Spleen (tissue), 11 donors: ENCODE results near the gene TXNRD2. TPM values are rescaled to one million over a fixed set of nuclear protein-coding genes. Genes with fewer than 3 reads are reported as not detected.

ENCODE experiments used
- DNase-seq: peaks from one replicate; pipeline ENCODE4 v3.0.0-alpha.2; 2020
- H3K27ac ChIP-seq, 8 donors: fragments of 200-600 bp; sonication (generic) in 7 of 8; 1 replicate in 4 of 8; 2 replicates in 4 of 8; pipeline versions ENCODE4 v1.5.0 to v1.8.0; 2016 to 2021; ENCODE audit warnings: inconsistent platforms in 4 of 8, mild to moderate bottlenecking in 4 of 8, moderate library complexity in 1 of 8
- H3K27me3 ChIP-seq, 7 donors: fragments of 200-600 bp; sonication (generic) in 6 of 7; replicated peaks in 1 of 7; 1 replicate in 4 of 7; 2 replicates in 3 of 7; pipeline versions ENCODE4 v1.5.0 to v1.8.0; 2016 to 2021; ENCODE audit warnings: inconsistent platforms in 3 of 7, mild to moderate bottlenecking in 1 of 7
- H3K36me3 ChIP-seq, 6 donors: fragments of 200-600 bp; sonication (generic) in 5 of 6; 1 replicate in 4 of 6; 2 replicates in 2 of 6; pipeline versions ENCODE4 v1.5.0 to v1.8.0; 2016 to 2021; ENCODE audit warnings: inconsistent platforms in 2 of 6
- H3K4me1 ChIP-seq, 6 donors: fragments of 200-600 bp; sonication (generic) in 5 of 6; 1 replicate in 3 of 6; 2 replicates in 3 of 6; pipeline versions ENCODE4 v1.5.0 to v1.8.0; 2016 to 2021; ENCODE audit warnings: inconsistent platforms in 3 of 6
- H3K4me3 ChIP-seq, 8 donors: fragments of 200-600 bp; sonication (generic) in 7 of 8; 1 replicate in 4 of 8; 2 replicates in 4 of 8; pipeline versions ENCODE4 v1.5.0 to v1.8.0; 2016 to 2021; ENCODE audit warnings: inconsistent platforms in 4 of 8, mild to moderate bottlenecking in 4 of 8, moderate library complexity in 2 of 8
- H3K9me3 ChIP-seq, 8 donors: fragments of 200-600 bp; sonication (generic) in 7 of 8; 1 replicate in 4 of 8; 2 replicates in 4 of 8; pipeline versions ENCODE4 v1.5.0 to v1.8.0; 2016 to 2021; ENCODE audit warnings: inconsistent platforms in 4 of 8
- CTCF ChIP-seq, 11 experiments: fragments of 200-600 bp in 7 of 11; fragments of 450-650 bp in 4 of 11; sonication (generic) in 4 of 11; IDR thresholded peaks in 8 of 11; conservative IDR thresholded peaks in 3 of 11; 1 replicate in 7 of 11; 2 replicates in 4 of 11; pipeline versions ENCODE4 v1.4.0 to v1.8.0; 2016 to 2021; ENCODE audit warnings: antibody characterized with exemption in 11 of 11, inconsistent platforms in 4 of 11, mild to moderate bottlenecking in 1 of 11
- POLR2A ChIP-seq, 3 donors: fragments of 450-650 bp; IDR thresholded peaks; one replicate each; pipeline ENCODE4 v1.5.1; 2017; ENCODE audit warnings: antibody characterized with exemption in 3 of 3, mild to moderate bottlenecking in 1 of 3
- POLR2AphosphoS5 ChIP-seq, 3 donors: sonication (generic); formaldehyde crosslinking; IDR thresholded peaks; one replicate each; pipeline ENCODE4 v1.5.1; 2017; ENCODE audit warnings: antibody characterized with exemption in 3 of 3
- WGBS, 5 donors: extraction: QIAGEN DNeasy Blood & Tissue Kit in 3 of 5; methylation state at CpG; one replicate each; pipeline versions ENCODE4 v1.1.5 to v1.1.7; 2013 to 2018; 5-methylcytosine and 5-hydroxymethylcytosine counted together
- intact Hi-C: fragments of 100-400 bp; cut with DNase I; formaldehyde crosslinking; loops from one replicate; pipeline ENCODE4 v1.15.0; 2023; ENCODE audit warnings: low total_unique reads
- microRNA-seq, 3 donors: library from miRNA; unstranded; fragments of <30 nt; microRNA quantifications; one replicate each; pipeline versions ENCODE4 to v1.1.0, GENCODE V29; 2019 to 2020
- polyA plus RNA-seq, 3 donors: library from polyadenylated mRNA; stranded (reverse); fragments of 200-250 nt; gene quantifications; one replicate each; pipeline ENCODE4 v1.2.1, GENCODE V29; 2013
- total RNA-seq, 7 donors: library from RNA; depleted of rRNA in 3 of 7; stranded (reverse); fragments of >200 nt in 3 of 7; fragmentation: NEBNext Ultra II Directional in 4 of 7; extraction: Animal tissue kit (Norgen Biotek cat#: 25700) in 4 of 7; gene quantifications; one replicate each; pipeline versions ENCODE4 v1.1.0 to v1.2.1, GENCODE V29; 2016 to 2021
- donor health status: healthy with polysubstance abuse.
- donor health status: DM: no; HTN: no; CAD: no; lungs with moderate emphysema.
- donor health status: DM: no; HTN: no; CAD: no.
- donor health status: Bipolar disorder and iron deficiency.
- donor health status: healthy.
- donor health status: DM: no; HTN: no; CAD: no.
- donor health status: DM: yes; HTN: yes; CAD: no.

Gene TXNRD2
- total and polyA plus RNA-seq, 10 donors, result 21.6 to 45.9 (median 35.5) TPM

- Histone ChIP-seq H3K27ac (no peak overlapping the region), H3K36me3 (no peaks in the 10 kb centered on the region), H3K27me3 (no peaks in the 10 kb centered on the region), H3K4me1 (peaks cover 0 to 22% (median 11%) of the 10 kb centered on the region in 6 donors), H3K9me3 (no peaks in the 10 kb centered on the region), H3K4me3 (no peak overlapping the region)
- intact Hi-C loops, result no loop called here
- 75 to 92% (median 89%) methylated on average over 2 of the region's 2 CpGs for WGBS, 5 donors
- no peak for TF ChIP-seq POLR2A (IDR thresholded peaks at IDR 0.05)
- TF ChIP-seq CTCF (IDR thresholded peaks at IDR 0.05 in 8 of 11, conservative IDR thresholded peaks at IDR 0.05 in 3 of 11), result no peak
- TF ChIP-seq POLR2AphosphoS5 (IDR thresholded peaks at IDR 0.05), result no peak
- DNase-seq, result no peak
These were observed 113.6 kb downstream of the TXNRD2 start for GRCh38 chr22:19828035-19828401.

- TF ChIP-seq POLR2AphosphoS5 (IDR thresholded peaks at IDR 0.05) (no peak), POLR2A (IDR thresholded peaks at IDR 0.05) (no peak), CTCF (IDR thresholded peaks at IDR 0.05 in 8 of 11, conservative IDR thresholded peaks at IDR 0.05 in 3 of 11) (no peak)
- H3K27me3 ChIP-seq, result no peaks in the 10 kb centered on the region
- intact Hi-C loops, result no loop called here
These were observed 114.1 kb downstream of the TXNRD2 start for GRCh38 chr22:19827341-19828034.

DNA sequence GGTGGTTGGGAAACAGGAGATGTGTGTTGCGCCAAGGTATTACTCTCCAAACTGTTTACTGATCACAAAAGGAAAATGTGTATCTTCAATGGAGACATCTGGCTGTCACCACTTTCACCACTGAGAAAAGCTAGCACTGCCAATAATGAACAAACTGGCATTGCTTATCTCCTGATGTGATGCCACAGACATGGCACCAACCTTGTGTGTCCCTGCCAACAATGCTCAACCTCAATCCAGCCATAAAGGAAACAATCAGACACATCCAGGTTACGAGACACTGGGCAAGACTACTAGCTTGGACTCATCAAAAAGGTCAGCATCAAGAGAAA lies 115.0 kb downstream of the TXNRD2 start:
- Histone ChIP-seq H3K4me1 (peaks cover 0 to 11% (median 3%) of the 10 kb centered on the region in 6 donors), H3K27ac (no peak overlapping the region), H3K27me3 (no peaks in the 10 kb centered on the region), H3K36me3 (no peaks in the 10 kb centered on the region), H3K9me3 (no peaks in the 10 kb centered on the region), H3K4me3 (no peak overlapping the region)
- TF ChIP-seq POLR2AphosphoS5 (IDR thresholded peaks at IDR 0.05), result no peak
- intact Hi-C loops, result no loop called here
- 50 to 90% (median 52%) methylated on average over 2 of the region's 2 CpGs for WGBS, 5 donors
- DNase-seq, result no peak

More at GRCh38 chr22:19827341-19828034, 114.1 kb downstream of the TXNRD2 start:
- WGBS, 5 donors, result 83 to 89% (median 87%) methylated on average over 10 of the region's 10 CpGs
- Histone ChIP-seq H3K4me1 (peaks cover 0 to 17% (median 6%) of the 10 kb centered on the region in 6 donors), H3K27ac (no peak overlapping the region), H3K36me3 (no peaks in the 10 kb centered on the region), H3K4me3 (no peak overlapping the region), H3K9me3 (no peaks in the 10 kb centered on the region)
- DNase-seq, result no peak

DNA sequence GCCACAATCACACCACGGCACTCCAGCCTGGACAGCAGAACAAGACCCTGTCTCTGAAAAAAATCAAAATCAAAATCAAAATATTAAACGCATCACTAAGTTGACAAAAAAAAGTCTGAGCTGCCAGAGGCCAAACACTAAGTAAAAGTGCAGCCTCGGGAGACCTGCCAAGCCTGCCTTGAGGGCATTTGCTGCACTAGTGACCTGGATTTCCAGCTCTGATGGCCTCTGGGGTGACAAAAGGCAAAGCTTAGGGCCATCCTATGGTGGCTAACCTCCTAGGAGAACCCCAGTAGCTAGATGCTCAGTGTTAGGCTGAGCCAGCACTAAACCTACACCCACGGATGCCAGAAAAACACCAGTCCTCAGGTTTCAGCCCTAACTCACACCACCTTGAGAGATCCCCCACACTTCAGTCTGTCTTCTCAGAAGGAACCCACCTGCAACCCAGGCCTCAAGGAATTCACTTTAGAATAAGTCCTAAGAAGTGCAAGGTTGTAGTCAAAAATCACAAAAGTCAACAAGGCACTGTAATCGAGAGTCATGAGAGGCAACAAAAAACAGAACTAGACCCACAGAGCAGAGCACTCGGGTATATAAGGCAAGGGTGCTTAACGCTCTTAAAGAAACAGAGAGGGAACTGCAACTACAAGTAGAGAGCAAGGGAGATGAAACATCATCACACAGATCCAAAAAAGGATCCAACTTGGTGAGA lies 115.6 kb downstream of the TXNRD2 start:
- intact Hi-C loops, result no loop called here
- peaks cover 0 to 4% (median 0%) of the 10 kb centered on the region in 6 donors for H3K36me3 ChIP-seq

More for the DNA sequence above, 115.6 kb downstream of the TXNRD2 start:
- Histone ChIP-seq H3K27ac (no peak overlapping the region), H3K4me1 (peaks cover 0 to 11% (median 3%) of the 10 kb centered on the region in 6 donors), H3K4me3 (no peak overlapping the region), H3K9me3 (no peaks in the 10 kb centered on the region), H3K27me3 (no peaks in the 10 kb centered on the region)
- 84 to 94% (median 91%) methylated on average over 7 of the region's 7 CpGs for WGBS, 5 donors
- DNase-seq, result no peak
- TF ChIP-seq POLR2AphosphoS5 (IDR thresholded peaks at IDR 0.05) (no peak), CTCF (IDR thresholded peaks at IDR 0.05 in 8 of 11, conservative IDR thresholded peaks at IDR 0.05 in 3 of 11) (no peak), POLR2A (IDR thresholded peaks at IDR 0.05) (no peak)

Small RNA genes within 50 kb of the gene (microRNA-seq; reads per million reads assigned to microRNA genes)
- 0 reads per million in 3 donors for gene MIR4761

Other genes with a start within 250 kb of the TXNRD2 start
- 10 to 100 TPM in 6 of 7 donors, 1 to 10 TPM in 1; 9.2 to 19.2 (median 13.1) TPM for gene SEPTIN5, start 227.3 kb downstream of the TXNRD2 start, total RNA-seq
- gene SEPTIN5, start 227.3 kb downstream of the TXNRD2 start, polyA plus RNA-seq, result 1 to 10 TPM; 4.0 to 7.5 (median 4.3) TPM
- 10 to 100 TPM in 6 of 7 donors, 1 to 10 TPM in 1; 6.9 to 25.4 (median 16.5) TPM for gene GP1BB, start 218.3 kb downstream of the TXNRD2 start, total RNA-seq
- gene GP1BB, start 218.3 kb downstream of the TXNRD2 start, polyA plus RNA-seq, result 1 to 10 TPM; 4.2 to 5.1 (median 4.8) TPM
- 10 to 100 TPM in 1 of 7 donors, 1 to 10 TPM in 3, under 1 TPM in 3; 0.23 to 10.5 (median 3.1) TPM for gene TBX1, start 181.0 kb downstream of the TXNRD2 start, total RNA-seq
- under 1 TPM; 0.17 to 0.71 (median 0.61) TPM for gene TBX1, start 181.0 kb downstream of the TXNRD2 start, polyA plus RNA-seq
- gene GNB1L, start 86.9 kb downstream of the TXNRD2 start, total RNA-seq, result 1 to 10 TPM; 5.7 to 8.1 (median 7.9) TPM
- gene GNB1L, start 86.9 kb downstream of the TXNRD2 start, polyA plus RNA-seq, result 10 to 100 TPM in 2 of 3 donors, 1 to 10 TPM in 1; 7.7 to 10.4 (median 10.1) TPM
- gene RTL10, start 86.9 kb downstream of the TXNRD2 start, total RNA-seq, result 10 to 100 TPM; 17.0 to 22.9 (median 18.8) TPM
- 10 to 100 TPM in 2 of 3 donors, 1 to 10 TPM in 1; 8.3 to 13.4 (median 10.8) TPM for gene RTL10, start 86.9 kb downstream of the TXNRD2 start, polyA plus RNA-seq
- 100 to 1,000 TPM in 5 of 7 donors, 10 to 100 TPM in 2; 86.4 to 216 (median 116) TPM for gene COMT, start within 50 bp of the TXNRD2 start, total RNA-seq
- 10 to 100 TPM; 63.5 to 98.0 (median 86.1) TPM for gene COMT, start within 50 bp of the TXNRD2 start, polyA plus RNA-seq
- gene ARVCF, start 75.0 kb upstream of the TXNRD2 start, total RNA-seq, result 10 to 100 TPM; 18.1 to 96.7 (median 29.5) TPM
- gene ARVCF, start 75.0 kb upstream of the TXNRD2 start, polyA plus RNA-seq, result 10 to 100 TPM in 2 of 3 donors, 1 to 10 TPM in 1; 9.4 to 42.5 (median 10.4) TPM
- 10 to 100 TPM; 35.9 to 72.2 (median 57.2) TPM for gene TANGO2, start 79.3 kb upstream of the TXNRD2 start, total RNA-seq
- 10 to 100 TPM; 18.7 to 30.9 (median 21.6) TPM for gene TANGO2, start 79.3 kb upstream of the TXNRD2 start, polyA plus RNA-seq
- gene DGCR8, start 138.4 kb upstream of the TXNRD2 start, total RNA-seq, result 10 to 100 TPM; 25.1 to 62.7 (median 36.1) TPM
- 10 to 100 TPM in 2 of 3 donors, 1 to 10 TPM in 1; 7.8 to 17.1 (median 14.3) TPM for gene DGCR8, start 138.4 kb upstream of the TXNRD2 start, polyA plus RNA-seq
- gene RANBP1, start 174.3 kb upstream of the TXNRD2 start, total RNA-seq, result 100 to 1,000 TPM in 3 of 7 donors, 10 to 100 TPM in 4; 56.7 to 111 (median 88.5) TPM
- 100 to 1,000 TPM in 2 of 3 donors, 10 to 100 TPM in 1; 52.6 to 106 (median 101) TPM for gene RANBP1, start 174.3 kb upstream of the TXNRD2 start, polyA plus RNA-seq
- gene TRMT2A, start 175.4 kb upstream of the TXNRD2 start, total RNA-seq, result 10 to 100 TPM; 70.4 to 89.8 (median 79.3) TPM
- gene TRMT2A, start 175.4 kb upstream of the TXNRD2 start, polyA plus RNA-seq, result 100 to 1,000 TPM in 2 of 3 donors, 10 to 100 TPM in 1; 75.1 to 142 (median 132) TPM
- 10 to 100 TPM; 24.3 to 71.5 (median 57.5) TPM for gene ZDHHC8, start 190.0 kb upstream of the TXNRD2 start, total RNA-seq
- gene ZDHHC8, start 190.0 kb upstream of the TXNRD2 start, polyA plus RNA-seq, result 10 to 100 TPM; 12.7 to 37.8 (median 21.4) TPM
- gene CCDC188, start 209.2 kb upstream of the TXNRD2 start, total RNA-seq, result 1 to 10 TPM in 4 of 7 donors, under 1 TPM in 2, not detected in 1; 0.69 to 7.6 (median 1.8) TPM
- gene CCDC188, start 209.2 kb upstream of the TXNRD2 start, polyA plus RNA-seq, result 1 to 10 TPM in 2 of 3 donors, under 1 TPM in 1; 0.29 to 6.1 (median 1.7) TPM